ENCODE results near the gene NTSR1.
A peak's percentile ranks its signal among the peaks of the same experiment; 100 is the strongest.

The NTSR1 gene

GRCh38 chr20:62708591-62709536 is at the start of gene NTSR1:
Gene NTSR1, plus strand, starts transcription at chr20:62708836. Its CDS starts 372 bp downstream, at chr20:62709208.
- DNase-seq (ENCODE audit: low read depth): no peak
- TF ChIP-seq CTCF (IDR thresholded peaks at IDR 0.05; ENCODE audit: low read length, missing control alignments): no peak
- H3K4me3 ChIP-seq (replicated peaks; ENCODE audit: low read depth, low read length): no peak within 1 kb of the TSS

GRCh38 chr20:62659488-62660239 is 49.0 kb upstream of the NTSR1 start:
- DNase-seq (ENCODE audit: low read depth): no peak
- H3K4me3 ChIP-seq (replicated peaks; ENCODE audit: low read depth, low read length): no peak overlapping the region
- TF ChIP-seq CTCF (IDR thresholded peaks at IDR 0.05; ENCODE audit: low read length, missing control alignments): no peak

- no peak for DNase-seq (ENCODE audit: low read depth)
- TF ChIP-seq CTCF (IDR thresholded peaks at IDR 0.05; ENCODE audit: low read length, missing control alignments): no peak
- H3K4me3 ChIP-seq (replicated peaks; ENCODE audit: low read depth, low read length): no peak overlapping the region
Observed at GRCh38 chr20:62660240-62660615, 48.4 kb upstream of the NTSR1 start.

GRCh38 chr20:62660768-62661167 is 47.9 kb upstream of the NTSR1 start:
- no peak for TF ChIP-seq CTCF (IDR thresholded peaks at IDR 0.05; ENCODE audit: low read length, missing control alignments)
- no peak overlapping the region for H3K4me3 ChIP-seq (replicated peaks; ENCODE audit: low read depth, low read length)
- DNase-seq (ENCODE audit: low read depth): no peak

GRCh38 chr20:62661647-62662046 is 47.0 kb upstream of the NTSR1 start:
- no peak for TF ChIP-seq CTCF (IDR thresholded peaks at IDR 0.05; ENCODE audit: low read length, missing control alignments)
- no peak overlapping the region for H3K4me3 ChIP-seq (replicated peaks; ENCODE audit: low read depth, low read length)
- no peak for DNase-seq (ENCODE audit: low read depth)

- peak; percentile 47 for DNase-seq (ENCODE audit: low read depth)
- no peak overlapping the region for H3K4me3 ChIP-seq (replicated peaks; ENCODE audit: low read depth, low read length)
- no peak for TF ChIP-seq CTCF (IDR thresholded peaks at IDR 0.05; ENCODE audit: low read length, missing control alignments)
Observed at GRCh38 chr20:62662422-62662821, 46.2 kb upstream of the NTSR1 start.
